Left lobe of liver (tissue), 2 donors: ENCODE measurements around the gene CTXND2. TPM values are rescaled to one million over a fixed set of nuclear protein-coding genes. Genes with fewer than 3 reads are reported as not detected.
"Not testable (repeated sequence)": the region's sequence is repeated elsewhere in the genome, so short reads cannot be mapped to it uniquely, and the experiment has no call there.

ENCODE experiments used
- ATAC-seq: fragments of 200-7000 bp; cut with Tn5 transposase; one replicate; pipeline ENCODE4 v1.9.1; 2020; ENCODE audit warnings: mild to moderate bottlenecking, moderate library complexity
- DNase-seq: peaks from one replicate; pipeline ENCODE4 v3.0.0-alpha.2; 2020; ENCODE audit warnings: low spot score
- total RNA-seq: library from RNA; stranded (reverse); gene quantifications from one replicate; pipeline ENCODE4 v1.2.1, GENCODE V29; 2021
- donor health status: DM: no; HTN: no; CAD: no; lungs with moderate emphysema.
- donor health status: DM: no; HTN: yes; CAD: no.

CTXND2 gene
- total RNA-seq = not detected

GRCh38 chr1:150887018-150887417, at the start of gene CTXND2:
CTXND2 (plus strand) TSS chr1:150887136; CDS start chr1:150912315, 25,179 bp downstream.
- ATAC-seq = no peak

GRCh38 chr1:150840850-150841249, 46.1 kb upstream of the CTXND2 start:
- not testable (repeated sequence) for ATAC-seq, DNase-seq

More at GRCh38 chr1:150887018-150887417, at the start of gene CTXND2:
- DNase-seq = no peak

- no peak for ATAC-seq
- no peak for DNase-seq
Measured at GRCh38 chr1:150841626-150842025, 45.3 kb upstream of the CTXND2 start.

GRCh38 chr1:150842343-150842742, 44.6 kb upstream of the CTXND2 start:
- no peak for DNase-seq
- ATAC-seq = no peak

DNA sequence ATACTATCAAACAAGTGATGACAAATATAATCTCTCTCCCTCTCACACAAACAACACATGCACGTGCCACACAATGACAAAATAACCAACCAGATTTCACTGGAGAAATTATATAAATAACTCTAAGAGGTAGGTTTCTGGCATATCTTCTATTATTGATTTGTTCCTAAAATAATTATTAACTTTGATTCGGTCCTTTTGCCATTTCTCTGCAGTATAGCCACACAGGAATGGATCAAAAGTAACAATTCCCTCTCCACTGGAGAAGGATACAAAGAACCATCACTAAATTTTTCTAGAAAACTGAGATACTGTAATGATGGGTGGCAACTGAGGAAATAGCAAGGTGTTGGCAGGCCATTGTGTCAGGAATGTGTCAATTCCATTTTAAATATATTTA, 44.0 kb upstream of the CTXND2 start:
- ATAC-seq (peak; percentile 38), DNase-seq (no peak)

DNA sequence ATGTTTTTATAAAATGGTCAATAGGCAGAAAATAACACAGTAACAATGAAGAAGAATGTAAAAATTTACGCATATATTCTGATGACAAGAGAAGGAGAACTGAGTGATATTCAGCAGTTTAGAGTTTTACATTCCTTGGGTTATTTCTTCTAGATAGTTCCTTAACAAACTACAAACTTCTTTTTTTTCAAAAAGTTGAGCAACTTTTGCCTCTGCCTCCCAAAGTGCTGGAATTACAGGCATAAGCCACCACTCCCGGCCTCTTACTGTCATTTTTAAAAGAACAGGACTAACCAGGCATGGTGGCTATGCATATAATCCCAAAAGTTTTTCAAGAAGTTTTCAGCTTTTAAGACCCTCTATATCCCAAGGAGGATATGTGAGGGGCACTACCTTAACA, 43.5 kb upstream of the CTXND2 start:
- no peak for DNase-seq
- peak; percentile 13 for ATAC-seq

GRCh38 chr1:150846473-150847146, 40.3 kb upstream of the CTXND2 start:
- DNase-seq (no peak), ATAC-seq (no peak)

DNA sequence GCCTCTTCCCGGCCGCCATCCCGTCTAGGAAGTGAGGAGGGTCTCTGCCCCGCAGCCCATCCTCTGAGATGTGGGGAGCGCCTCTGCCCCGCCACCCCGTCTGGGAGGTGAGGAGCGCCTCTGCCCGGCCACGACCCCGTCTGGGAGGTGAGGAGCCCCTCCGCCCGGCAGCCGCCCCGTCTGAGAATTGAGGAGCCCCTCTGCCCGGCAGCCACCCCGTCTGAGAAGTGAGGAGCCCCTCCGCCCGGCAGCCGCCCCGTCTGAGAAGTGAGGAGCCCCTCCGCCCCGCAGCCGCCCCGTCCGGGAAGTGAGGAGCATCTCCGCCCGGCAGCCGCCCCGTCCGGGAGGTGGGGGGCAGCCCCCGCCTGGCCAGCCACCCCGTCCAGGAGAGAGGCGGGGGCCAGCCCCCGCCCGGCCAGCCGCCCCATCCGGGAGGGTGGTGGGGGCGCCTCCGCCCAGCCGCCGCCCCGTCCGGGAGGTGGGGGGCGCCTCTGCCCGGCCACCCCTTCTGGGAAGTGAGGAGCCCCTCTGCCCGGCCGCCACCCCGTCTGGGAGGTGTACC, 36.1 kb upstream of the CTXND2 start:
- DNase-seq = not testable (repeated sequence)

DNA sequence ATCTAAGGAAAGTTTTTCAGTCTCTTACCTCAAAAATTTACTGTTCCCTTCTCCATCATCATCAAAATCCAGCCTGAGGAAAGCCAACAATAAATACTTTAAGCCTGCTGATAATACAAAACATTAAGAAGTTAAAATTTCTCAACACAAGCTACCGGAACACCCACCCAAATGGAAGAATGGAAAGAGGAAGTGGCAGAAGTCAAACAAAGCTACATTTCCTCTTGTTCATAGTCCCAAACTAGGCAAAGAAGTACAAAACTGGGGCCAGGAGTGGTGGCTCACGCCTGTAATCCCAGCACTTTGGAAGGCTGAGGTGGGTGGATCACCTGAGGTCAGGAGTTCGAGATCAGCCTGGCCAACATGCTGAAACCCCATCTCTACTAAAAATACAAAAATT, 34.2 kb upstream of the CTXND2 start:
- DNase-seq = not testable (repeated sequence)
- ATAC-seq = peak; percentile 19

More for the DNA sequence above, 36.1 kb upstream of the CTXND2 start:
- not testable (repeated sequence) for ATAC-seq

DNA sequence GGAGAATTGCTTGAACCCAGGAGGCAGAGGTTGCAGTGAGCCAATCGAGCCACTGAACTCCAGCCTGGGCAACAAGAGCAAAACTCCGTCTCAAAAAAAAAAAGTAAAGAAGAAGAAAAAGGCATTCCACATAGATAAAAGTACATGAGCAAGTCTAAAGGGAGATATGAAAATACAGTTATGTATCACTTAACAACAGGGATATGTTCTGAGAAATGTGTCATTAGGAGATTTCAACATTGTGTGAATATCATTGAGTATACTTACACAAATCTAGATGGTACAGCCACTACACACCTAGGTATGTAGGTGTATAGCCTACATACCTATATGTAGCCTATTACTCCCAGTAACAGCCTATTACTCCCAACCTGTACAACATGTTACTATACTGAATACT, 23.2 kb upstream of the CTXND2 start:
- DNase-seq = no peak
- ATAC-seq = no peak

GRCh38 chr1:150864200-150864599, 22.7 kb upstream of the CTXND2 start:
- ATAC-seq, DNase-seq: not testable (repeated sequence)

DNA sequence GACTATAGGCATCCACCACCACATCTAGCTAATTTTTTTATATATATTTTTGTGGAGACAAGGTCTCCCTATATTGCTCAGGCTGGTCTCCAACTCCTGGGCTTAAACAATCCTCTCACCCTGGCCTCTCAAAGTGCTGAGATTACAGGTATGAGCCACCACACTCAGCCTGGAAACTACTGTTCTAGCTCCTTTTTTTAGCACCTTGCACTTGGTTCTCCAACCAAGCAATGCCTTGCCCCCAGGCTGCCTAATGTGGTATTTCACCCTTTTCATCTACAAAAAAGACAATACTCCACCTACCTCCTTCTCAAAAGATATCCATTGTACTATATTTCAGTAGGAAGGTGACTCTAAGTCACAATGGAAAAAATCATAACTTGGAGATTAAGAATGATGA, 17.3 kb upstream of the CTXND2 start:
- DNase-seq (no peak), ATAC-seq (no peak)

DNA sequence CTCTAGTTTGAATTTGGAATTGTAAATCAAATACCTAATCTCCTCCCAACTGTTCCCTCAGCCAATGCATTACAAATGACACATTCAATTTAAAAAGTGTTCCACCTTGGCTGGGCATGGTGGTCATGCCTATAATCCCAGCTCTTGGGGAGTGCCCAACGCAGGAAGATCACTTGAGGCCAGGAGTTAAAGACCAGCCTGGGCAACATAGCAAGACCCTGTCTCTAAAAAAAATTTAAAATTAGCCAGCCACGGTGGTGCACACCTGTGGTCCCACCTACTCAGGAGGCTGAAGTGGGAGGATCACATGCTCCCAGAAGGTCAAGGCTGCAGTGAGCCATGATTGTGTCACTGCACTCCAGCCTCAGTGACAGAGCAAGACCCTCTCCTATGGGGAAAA, 14.4 kb upstream of the CTXND2 start:
- ATAC-seq (no peak), DNase-seq (no peak)

GRCh38 chr1:150873521-150873920, 13.4 kb upstream of the CTXND2 start:
- no peak for ATAC-seq

GRCh38 chr1:150874455-150875196, 12.3 kb upstream of the CTXND2 start:
- no peak for DNase-seq

More at GRCh38 chr1:150873521-150873920, 13.4 kb upstream of the CTXND2 start:
- no peak for DNase-seq

GRCh38 chr1:150875197-150876118, 11.5 kb upstream of the CTXND2 start:
- ATAC-seq (no peak), DNase-seq (no peak)

More at GRCh38 chr1:150874455-150875196, 12.3 kb upstream of the CTXND2 start:
- no peak for ATAC-seq

- DNase-seq = no peak
- peak; percentile 58 for ATAC-seq
Measured at GRCh38 chr1:150876119-150876454, 10.8 kb upstream of the CTXND2 start.

DNA sequence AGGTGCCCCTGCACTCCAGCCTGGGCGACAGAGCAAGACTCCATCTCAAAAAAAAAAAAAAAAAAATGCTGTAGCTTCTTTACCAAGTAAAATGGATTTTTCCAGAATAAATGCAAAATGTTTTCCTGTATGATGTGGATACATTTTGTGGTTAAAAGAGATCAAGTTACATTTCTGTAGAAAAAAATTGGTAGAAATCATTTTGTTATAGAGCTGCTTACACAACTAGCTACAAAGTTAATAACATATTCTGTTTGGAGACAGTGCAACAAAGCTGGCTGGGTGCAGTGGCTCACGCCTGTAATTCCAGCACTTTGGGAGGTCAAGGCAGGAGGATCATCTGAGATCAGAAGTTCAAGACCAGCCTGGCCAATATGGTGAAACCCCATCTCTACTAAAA, 8.0 kb upstream of the CTXND2 start:
- DNase-seq = not testable (repeated sequence)

GRCh38 chr1:150881331-150882070, 5.4 kb upstream of the CTXND2 start:
- DNase-seq = no peak
- peak; percentile 70 for ATAC-seq

More for the DNA sequence above, 8.0 kb upstream of the CTXND2 start:
- not testable (repeated sequence) for ATAC-seq

GRCh38 chr1:150883121-150883520, 3.8 kb upstream of the CTXND2 start:
- ATAC-seq, DNase-seq: not testable (repeated sequence)
